IMR-90 (cell line): ENCODE results near the gene ARHGEF4. TPM values are rescaled to one million over a fixed set of nuclear protein-coding genes. Genes with fewer than 3 reads are reported as not detected.

ENCODE experiments used
- ATAC-seq: fragments of 200-7000 bp; cut with Tn5 transposase; 2 replicates; pipeline ENCODE4 v1.9.1; 2020; ENCODE audit warnings: low read depth, mild to moderate bottlenecking, moderate library complexity
- BruUV-seq: library from RNA; stranded (reverse); fragments of 400-500 nt; replicated peaks from 2 replicates; lab custom pipeline; 2021; lab: Mats Ljungman, UMichigan
- CTCF ChIA-PET: fragments of 300-600 bp; formaldehyde crosslinking; extraction: SDS; loops from one replicate; lab custom pipeline; 2021; ENCODE audit warnings: antibody characterized with exemption; lab: Yijun Ruan, JAX
- POLR2A ChIA-PET: fragments of 300-600 bp; sonication (Branson Sonifier 250); formaldehyde crosslinking; loops from one replicate; lab custom pipeline; 2022; ENCODE audit warnings: antibody characterized with exemption; ENCODE audit not compliant: unreplicated experiment; lab: Charles Lee
- DNase-seq: peaks from one replicate; pipeline ENCODE4 v3.0.0; 2013
- H2AFZ ChIP-seq: replicated peaks from 2 replicates; pipeline ENCODE3; 2013; ENCODE audit warnings: low read length, mild to moderate bottlenecking; ENCODE audit not compliant: poor library complexity
- H2AK5ac ChIP-seq: 2 replicates; pipeline ENCODE4 v1.6.1; 2013; ENCODE audit warnings: low read depth, low read length, inconsistent platforms
- H2AK9ac ChIP-seq: replicated peaks from 2 replicates; pipeline ENCODE3; 2013; ENCODE audit warnings: mild to moderate bottlenecking, low read depth, low read length, moderate library complexity; ENCODE audit not compliant: poor library complexity
- H2BK120ac ChIP-seq: 2 replicates; pipeline ENCODE4 v1.6.1; 2013; ENCODE audit warnings: low read depth, low read length, inconsistent platforms
- H2BK15ac ChIP-seq: 3 replicates; pipeline ENCODE4 v1.6.1; 2013; ENCODE audit warnings: low read depth, low read length, inconsistent platforms
- H2BK20ac ChIP-seq: 2 replicates; pipeline ENCODE4 v1.6.1; 2013; ENCODE audit warnings: low read depth, mild to moderate bottlenecking, inconsistent platforms, low read length, moderate library complexity
- H2BK5ac ChIP-seq: 2 replicates; pipeline ENCODE4 v1.6.1; 2013; ENCODE audit warnings: mild to moderate bottlenecking, low read depth, low read length, inconsistent platforms; ENCODE audit not compliant: poor library complexity, severe bottlenecking
- H3K14ac ChIP-seq: replicated peaks from 2 replicates; pipeline ENCODE4 v1.6.1; 2013; ENCODE audit warnings: low read depth, low read length, inconsistent platforms
- H3K18ac ChIP-seq: 2 replicates; pipeline ENCODE4 v1.6.1; 2013; ENCODE audit warnings: low read depth, low read length, control low read depth
- H3K23ac ChIP-seq: 2 replicates; pipeline ENCODE4 v1.6.1; 2013; ENCODE audit warnings: low read depth, low read length, inconsistent platforms
- H3K27ac ChIP-seq: 2 replicates; pipeline ENCODE4 v1.5.1; 2013; ENCODE audit warnings: mild to moderate bottlenecking, control low read depth, low read length; ENCODE audit not compliant: insufficient read depth
- H3K27me3 ChIP-seq: 2 replicates; pipeline ENCODE4 v1.6.1; 2013; ENCODE audit warnings: low read length; ENCODE audit not compliant: control insufficient read depth, insufficient read depth
- H3K36me3 ChIP-seq: 2 replicates; pipeline ENCODE4 v1.6.1; 2013; ENCODE audit warnings: low read length, mixed read lengths; ENCODE audit not compliant: control insufficient read depth, insufficient read depth
- H3K4ac ChIP-seq: 2 replicates; pipeline ENCODE4 v1.6.1; 2013; ENCODE audit warnings: low read depth, low read length, inconsistent platforms
- H3K4me1 ChIP-seq: 2 replicates; pipeline ENCODE4 v1.6.1; 2013; ENCODE audit warnings: low read length, mixed read lengths; ENCODE audit not compliant: control insufficient read depth, insufficient read depth
- H3K4me2 ChIP-seq: 2 replicates; pipeline ENCODE4 v1.6.1; 2013; ENCODE audit warnings: low read depth, mild to moderate bottlenecking, control low read depth, low read length, moderate library complexity
- H3K4me3 ChIP-seq: 2 replicates; pipeline ENCODE4 v1.5.1; 2013; ENCODE audit warnings: low read depth, mild to moderate bottlenecking, control low read depth, low read length, moderate library complexity; ENCODE audit not compliant: insufficient read depth
- H3K56ac ChIP-seq: 2 replicates; pipeline ENCODE4 v1.6.1; 2013; ENCODE audit warnings: low read length, inconsistent platforms; ENCODE audit not compliant: insufficient read depth; ENCODE audit errors: extremely low read depth
- H3K79me1 ChIP-seq, 2 experiments: 2 replicates each; pipeline ENCODE4 v1.6.1; 2013; ENCODE audit warnings: low read length in 2 of 2, inconsistent platforms in 1 of 2, low read depth in 1 of 2
- H3K9ac ChIP-seq: 2 replicates; pipeline ENCODE4 v1.6.1; 2013; ENCODE audit warnings: low read depth, low read length, control low read depth
- H3K9me1 ChIP-seq: 2 replicates; pipeline ENCODE4 v1.6.1; 2013; ENCODE audit warnings: low read length, inconsistent platforms; ENCODE audit not compliant: insufficient read depth
- H3K9me3 ChIP-seq: 2 replicates; pipeline ENCODE4 v1.6.1; 2013; ENCODE audit warnings: low read length; ENCODE audit not compliant: control insufficient read depth, insufficient read depth
- H4K20me1 ChIP-seq: 2 replicates; pipeline ENCODE4 v1.6.1; 2013; ENCODE audit warnings: low read length, inconsistent platforms; ENCODE audit not compliant: insufficient read depth
- H4K5ac ChIP-seq: 2 replicates; pipeline ENCODE4 v1.6.1; 2013; ENCODE audit warnings: mild to moderate bottlenecking, low read depth, low read length, control low read depth
- H4K8ac ChIP-seq, 2 experiments: 2 replicates each; pipeline ENCODE4 v1.6.1; 2013; ENCODE audit warnings: low read depth in 2 of 2, low read length in 2 of 2, control low read depth in 1 of 2, inconsistent platforms in 1 of 2
- H4K91ac ChIP-seq: 2 replicates; pipeline ENCODE4 v1.6.1; 2013; ENCODE audit warnings: low read depth, low read length, inconsistent platforms; ENCODE audit not compliant: insufficient read depth
- MAFK ChIP-seq: IDR thresholded peaks from 2 replicates; pipeline ENCODE4 v1.6.1; 2012; ENCODE audit warnings: low read depth, low read length, improper control_type of control experiment
- MAZ ChIP-seq: IDR thresholded peaks from 2 replicates; pipeline ENCODE4 v1.6.1; 2012; ENCODE audit warnings: low read depth, mild to moderate bottlenecking, low read length, improper control_type of control experiment, moderate library complexity, borderline replicate concordance
- RAD21 ChIP-seq: IDR thresholded peaks from 2 replicates; pipeline ENCODE4 v1.6.1; 2012; ENCODE audit warnings: low read length, improper control_type of control experiment
- RCOR1 ChIP-seq: IDR thresholded peaks from 2 replicates; pipeline ENCODE4 v1.6.1; 2012; ENCODE audit warnings: mild to moderate bottlenecking, low read length, improper control_type of control experiment; ENCODE audit not compliant: insufficient replicate concordance
- WGBS, 2 experiments: methylation state at CpG; one replicate each; pipeline versions ENCODE4 v1.1.5 to v1.1.7; 2013; ENCODE audit warnings: missing lambda C conversion rate in 2 of 2; ENCODE audit not compliant: insufficient read length in 1 of 2; ENCODE audit errors: extremely low coverage in 2 of 2; 5-methylcytosine and 5-hydroxymethylcytosine counted together
- dilution Hi-C: fragments of 300-500 bp; cut with HindIII; formaldehyde crosslinking; loops from one replicate; pipeline ENCODE4 v1.14.3; 2018; ENCODE audit warnings: low sequenced_read_pairs; ENCODE audit not compliant: unreplicated experiment
- in situ Hi-C: fragments of 300-500 bp; cut with MboI; formaldehyde crosslinking; loops from 3 replicates; pipeline ENCODE4 v1.14.3; 2019; ENCODE audit warnings: low sequenced_read_pairs, inconsistent platforms, mixed read lengths
- intact Hi-C: fragments of 100-400 bp; cut with micrococcal nuclease; formaldehyde crosslinking; loops from 2 replicates; pipeline ENCODE4 v1.10.0; 2022
- polyA plus RNA-seq, 3 experiments: library from polyadenylated mRNA; depleted of rRNA; stranded (reverse); fragments of >200 nt; gene quantifications; 2 replicates each; pipeline ENCODE4 v1.2.3, GENCODE V29; 2012; ENCODE audit warnings: low replicate concordance in 1 of 3
- total RNA-seq: library from RNA; depleted of rRNA; stranded (reverse); fragments of >200 nt; gene quantifications from 2 replicates; pipeline ENCODE4 v1.2.3, GENCODE V29; 2012
- TF ChIP-seq, protein P1 (sequence below): fragments of 150-350 bp; IDR thresholded peaks from 2 replicates; pipeline ENCODE4 v1.6.1; 2016; ENCODE audit warnings: low read depth, mild to moderate bottlenecking, low read length, moderate library complexity, borderline replicate concordance
- TF ChIP-seq, protein P2 (sequence below): conservative IDR thresholded peaks from 2 replicates; pipeline ENCODE4 v1.5.1; 2012; ENCODE audit warnings: mild to moderate bottlenecking, low read depth, low read length, improper control_type of control experiment

The ARHGEF4 gene
- total and polyA plus RNA-seq, 2 of the 4 experiments (the other 2 are of a cell fraction), result 2.7 to 5.0 TPM

DNA sequence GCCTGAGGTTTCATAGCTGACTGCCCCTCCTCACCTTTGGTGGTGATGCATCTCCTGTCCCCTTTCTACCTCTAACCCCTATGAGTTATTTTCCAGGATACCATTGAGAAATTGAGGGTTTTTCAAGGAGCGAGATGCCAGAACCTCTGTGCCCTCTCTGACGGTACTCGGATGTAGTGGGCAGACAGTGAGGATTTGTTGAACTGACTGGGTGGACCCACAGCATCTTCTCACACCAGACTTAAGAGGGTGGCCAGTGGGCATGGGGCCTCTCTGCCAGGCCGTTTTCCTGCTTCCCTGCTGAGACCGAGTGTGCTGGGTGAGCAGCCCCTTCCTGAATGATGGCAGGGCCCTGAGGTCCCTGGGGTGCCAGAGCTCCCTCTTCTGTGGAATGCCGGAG lies 46.3 kb downstream of the ARHGEF4 start:
- Histone ChIP-seq H3K9ac (no peak overlapping the region), H3K4me2 (no peak overlapping the region), H3K27me3 (no peaks in the 10 kb centered on the region), H4K20me1 (no peaks in the 10 kb centered on the region), H3K9me3 (no peaks in the 10 kb centered on the region), H2AFZ (no peak overlapping the region), H3K18ac (no peak overlapping the region), H2BK15ac (no peak overlapping the region), H3K4me3 (no peak overlapping the region), H3K79me1 (no peaks in the 10 kb centered on the region), H2BK20ac (no peak overlapping the region), H3K56ac (no peak overlapping the region), H3K36me3 (no peaks in the 10 kb centered on the region), H2BK5ac (no peak overlapping the region), H3K9me1 (no peaks in the 10 kb centered on the region), H3K27ac (no peak overlapping the region), H2AK9ac (no peak overlapping the region), H4K5ac (no peak overlapping the region), H2AK5ac (no peak overlapping the region), H4K8ac (no peak overlapping the region), H3K4me1 (no peaks in the 10 kb centered on the region), H3K23ac (no peak overlapping the region), H4K91ac (no peak overlapping the region), H3K14ac (no peak overlapping the region), H2BK120ac (no peak overlapping the region), H3K4ac (no peak overlapping the region)
- TF ChIP-seq, protein P1, sequence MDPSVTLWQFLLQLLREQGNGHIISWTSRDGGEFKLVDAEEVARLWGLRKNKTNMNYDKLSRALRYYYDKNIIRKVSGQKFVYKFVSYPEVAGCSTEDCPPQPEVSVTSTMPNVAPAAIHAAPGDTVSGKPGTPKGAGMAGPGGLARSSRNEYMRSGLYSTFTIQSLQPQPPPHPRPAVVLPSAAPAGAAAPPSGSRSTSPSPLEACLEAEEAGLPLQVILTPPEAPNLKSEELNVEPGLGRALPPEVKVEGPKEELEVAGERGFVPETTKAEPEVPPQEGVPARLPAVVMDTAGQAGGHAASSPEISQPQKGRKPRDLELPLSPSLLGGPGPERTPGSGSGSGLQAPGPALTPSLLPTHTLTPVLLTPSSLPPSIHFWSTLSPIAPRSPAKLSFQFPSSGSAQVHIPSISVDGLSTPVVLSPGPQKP, result no peak
- no peak for TF ChIP-seq RAD21
- no peak for TF ChIP-seq RCOR1
- TF ChIP-seq, protein P2, sequence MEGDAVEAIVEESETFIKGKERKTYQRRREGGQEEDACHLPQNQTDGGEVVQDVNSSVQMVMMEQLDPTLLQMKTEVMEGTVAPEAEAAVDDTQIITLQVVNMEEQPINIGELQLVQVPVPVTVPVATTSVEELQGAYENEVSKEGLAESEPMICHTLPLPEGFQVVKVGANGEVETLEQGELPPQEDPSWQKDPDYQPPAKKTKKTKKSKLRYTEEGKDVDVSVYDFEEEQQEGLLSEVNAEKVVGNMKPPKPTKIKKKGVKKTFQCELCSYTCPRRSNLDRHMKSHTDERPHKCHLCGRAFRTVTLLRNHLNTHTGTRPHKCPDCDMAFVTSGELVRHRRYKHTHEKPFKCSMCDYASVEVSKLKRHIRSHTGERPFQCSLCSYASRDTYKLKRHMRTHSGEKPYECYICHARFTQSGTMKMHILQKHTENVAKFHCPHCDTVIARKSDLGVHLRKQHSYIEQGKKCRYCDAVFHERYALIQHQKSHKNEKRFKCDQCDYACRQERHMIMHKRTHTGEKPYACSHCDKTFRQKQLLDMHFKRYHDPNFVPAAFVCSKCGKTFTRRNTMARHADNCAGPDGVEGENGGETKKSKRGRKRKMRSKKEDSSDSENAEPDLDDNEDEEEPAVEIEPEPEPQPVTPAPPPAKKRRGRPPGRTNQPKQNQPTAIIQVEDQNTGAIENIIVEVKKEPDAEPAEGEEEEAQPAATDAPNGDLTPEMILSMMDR, result no peak
- TF ChIP-seq MAZ, result no peak
- no peak for TF ChIP-seq MAFK
- in situ Hi-C loops, result no loop called here
- WGBS, 2 experiments, result no CpG with 5 or more reads among the region's 6 CpGs
- no TSS peak for BruUV-seq
- intact Hi-C loops, result no loop called here
- CTCF ChIA-PET, result interaction anchor here (0.5 to 2.1 kb wide), 4 partner anchors 9 to 481 kb away, joined by 3 to 8 read pairs (median 4); partner anchors contain the start of gene RAB6D
- dilution Hi-C loops, result no loop called here
- DNase-seq (no peak), ATAC-seq (no peak)
- POLR2A ChIA-PET, result no interaction called here
